Right renal pelvis (tissue), 4 donors: ENCODE data around the gene F8A1. TPM values are rescaled to one million over a fixed set of nuclear protein-coding genes. Genes with fewer than 3 reads are reported as not detected.
"Not testable (repeated sequence)": the region's sequence is repeated elsewhere in the genome, so short reads cannot be mapped to it uniquely, and the experiment has no call there.

Experiments
- DNase-seq, 4 donors: peaks; one replicate each; pipeline ENCODE4 v3.0.0-alpha.2; 2013; ENCODE audit warnings: low read depth in 4 of 4, low spot score in 3 of 4, missing footprints in 1 of 4
- polyA plus RNA-seq, 4 donors: library from polyadenylated mRNA; unstranded; fragments of 120-200 nt; gene quantifications; one replicate each; pipeline ENCODE4 v1.2.1, GENCODE V29; 2013; ENCODE audit not compliant: insufficient read length in 4 of 4

The F8A1 gene
- polyA plus RNA-seq = 10 to 100 TPM; 15.4 to 25.1 (median 19.2) TPM

DNA sequence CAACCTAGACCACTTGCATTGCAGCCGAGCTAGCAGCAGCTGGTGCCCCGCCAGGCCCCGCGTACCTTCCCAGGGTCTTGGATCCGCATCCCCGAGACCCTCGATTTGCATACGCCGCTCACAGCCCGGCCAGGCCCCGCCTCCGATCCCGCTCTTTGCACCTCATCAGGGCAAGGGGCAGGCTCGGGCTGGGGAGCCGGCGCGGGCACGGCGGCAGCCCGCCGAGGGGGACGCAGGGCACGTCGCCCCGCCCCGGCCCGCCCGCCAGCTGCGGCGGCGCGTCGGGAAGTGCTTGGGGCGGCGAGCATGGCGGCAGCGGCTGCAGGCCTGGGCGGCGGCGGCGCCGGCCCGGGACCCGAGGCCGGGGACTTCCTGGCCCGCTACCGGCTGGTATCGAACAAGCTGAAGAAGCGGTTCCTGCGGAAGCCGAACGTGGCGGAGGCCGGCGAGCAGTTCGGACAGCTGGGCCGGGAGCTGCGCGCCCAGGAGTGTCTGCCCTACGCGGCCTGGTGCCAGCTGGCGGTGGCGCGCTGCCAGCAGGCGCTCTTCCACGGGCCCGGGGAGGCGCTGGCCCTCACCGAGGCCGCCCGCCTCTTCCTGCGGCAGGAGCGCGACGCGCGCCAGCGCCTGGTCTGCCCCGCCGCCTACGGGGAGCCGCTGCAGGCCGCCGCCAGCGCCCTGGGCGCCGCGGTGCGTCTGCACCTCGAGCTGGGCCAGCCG lies at the start of gene F8A1:
F8A1 (plus strand) TSS at position 287 of the 720 bp plus-strand sequence; CDS start at position 307, 20 bp downstream.
- not testable (repeated sequence) for DNase-seq

DNA sequence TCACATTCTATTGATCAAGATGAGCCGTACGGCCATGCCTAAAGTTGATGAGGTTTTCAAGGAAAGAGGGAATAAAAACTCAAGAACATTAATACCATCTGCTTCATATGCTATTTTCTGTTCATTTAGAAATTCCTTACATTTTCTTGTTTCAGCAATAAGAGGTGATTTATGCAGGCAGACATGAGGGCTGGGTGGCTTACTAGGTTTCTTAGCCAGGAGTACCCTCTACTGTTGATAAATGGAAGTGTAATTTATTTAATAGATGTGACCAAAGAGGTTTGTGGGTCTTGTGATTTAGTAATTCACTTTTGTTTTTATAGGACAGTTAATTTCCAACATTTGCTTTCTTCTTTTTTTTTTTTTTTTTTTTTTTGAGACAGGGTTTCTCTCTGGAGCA lies 45.3 kb upstream of the F8A1 start:
- DNase-seq = peak in 1 of 4 donors; percentile 0

DNA sequence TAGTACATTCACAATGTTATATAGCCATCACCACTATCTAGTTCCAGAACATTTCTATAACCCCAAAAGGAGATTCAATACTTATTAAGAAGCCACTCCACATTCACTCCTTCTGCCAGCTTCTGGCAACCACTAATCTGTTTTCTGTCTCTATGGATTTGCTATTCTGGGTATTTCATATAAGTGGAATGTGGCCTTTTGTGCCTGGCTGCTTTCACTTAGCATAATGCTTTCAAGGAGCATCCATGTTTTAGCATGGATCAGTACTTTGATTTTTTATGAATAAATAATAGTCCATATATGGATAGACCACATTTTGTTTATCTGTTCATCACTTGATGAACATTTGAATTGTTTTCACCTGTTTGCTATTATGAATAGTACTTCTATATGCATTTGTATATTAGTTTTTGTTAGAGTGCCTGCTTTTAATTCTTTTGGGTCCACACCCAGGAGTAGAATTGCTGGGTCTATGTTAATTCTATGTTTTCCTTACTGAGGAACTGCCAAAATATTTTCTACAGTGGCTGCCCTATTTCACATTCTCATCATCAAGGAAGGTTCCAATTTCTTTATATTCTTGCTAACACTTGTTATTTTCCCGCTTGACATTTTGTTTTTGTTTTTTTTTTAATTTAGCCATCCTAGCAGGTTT lies 35.1 kb upstream of the F8A1 start:
- no peak for DNase-seq

DNA sequence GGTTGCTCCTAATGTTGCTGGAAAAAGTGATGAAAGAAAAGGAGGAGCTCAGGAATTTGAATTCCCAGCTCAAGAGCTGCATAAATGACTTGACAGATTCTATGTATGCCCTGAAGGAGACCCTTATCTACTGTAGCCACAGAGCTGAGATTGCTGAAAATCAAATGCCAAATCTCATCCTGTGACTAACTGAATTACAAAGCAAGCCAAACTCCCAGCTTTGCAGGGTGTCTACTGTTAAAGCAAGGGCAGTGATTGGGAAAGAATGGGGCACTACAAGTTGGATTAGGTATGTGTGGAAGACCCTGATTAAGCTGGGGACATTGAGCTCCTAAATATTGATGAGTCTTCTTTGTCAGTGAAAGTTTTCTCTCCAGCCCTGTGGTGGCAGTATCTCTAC lies 30.9 kb upstream of the F8A1 start:
- no peak for DNase-seq

DNA sequence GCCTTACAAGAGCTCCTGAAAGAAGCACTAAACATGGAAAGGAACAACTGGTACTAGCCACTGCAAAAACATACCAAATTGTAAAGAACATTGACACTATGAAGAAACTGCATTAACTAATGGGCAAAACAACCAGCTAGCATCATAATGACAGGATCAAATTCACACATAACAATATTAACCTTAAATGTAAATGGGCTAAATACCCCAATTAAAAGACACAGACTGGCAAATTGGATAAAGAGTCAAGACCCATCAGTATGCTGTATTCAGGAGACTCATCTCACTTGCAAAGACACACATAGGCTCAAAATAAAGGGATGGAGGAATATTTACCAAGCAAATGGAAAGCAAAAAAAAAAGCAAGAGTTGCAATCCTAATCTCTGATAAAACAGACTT lies 17.6 kb upstream of the F8A1 start:
- DNase-seq = not testable (repeated sequence)

DNA sequence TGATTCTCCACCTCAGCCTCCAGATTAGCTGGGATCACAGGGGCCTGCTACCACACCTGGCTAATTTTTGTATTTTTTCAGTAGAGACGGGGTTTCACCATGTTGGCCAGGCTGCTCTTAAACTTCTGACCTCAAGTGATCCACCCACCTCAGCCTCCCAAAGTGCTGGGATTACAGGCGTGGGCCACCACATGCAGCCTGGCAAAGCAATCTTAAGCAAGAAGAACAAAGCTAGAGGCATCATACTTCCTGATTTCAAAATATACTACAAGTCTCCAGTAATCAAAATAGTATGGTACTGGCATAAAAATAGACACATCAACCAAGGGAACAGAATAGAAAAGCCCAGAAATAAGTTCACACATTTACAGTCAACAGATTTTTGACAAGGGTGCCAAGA lies 12.8 kb upstream of the F8A1 start:
- no peak for DNase-seq

DNA sequence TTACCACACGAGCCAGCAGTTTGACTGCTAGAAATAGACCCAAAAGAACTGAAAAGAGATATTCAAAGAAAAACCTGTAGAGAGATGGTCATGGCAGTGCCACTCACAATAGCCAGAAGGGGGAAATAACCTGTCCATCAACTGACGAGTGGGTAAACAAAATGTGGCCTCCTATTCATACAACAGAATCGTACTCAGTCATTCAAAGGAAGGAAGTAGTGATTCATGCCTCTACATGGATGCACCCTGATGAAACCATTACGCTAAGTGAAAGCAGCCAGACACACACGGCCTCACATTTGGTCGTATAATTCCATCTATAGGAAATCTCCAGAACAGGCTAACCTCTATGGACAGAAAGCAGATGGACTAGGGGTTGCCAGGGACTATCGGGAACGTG lies 2.1 kb upstream of the F8A1 start:
- DNase-seq = not testable (repeated sequence)

DNA sequence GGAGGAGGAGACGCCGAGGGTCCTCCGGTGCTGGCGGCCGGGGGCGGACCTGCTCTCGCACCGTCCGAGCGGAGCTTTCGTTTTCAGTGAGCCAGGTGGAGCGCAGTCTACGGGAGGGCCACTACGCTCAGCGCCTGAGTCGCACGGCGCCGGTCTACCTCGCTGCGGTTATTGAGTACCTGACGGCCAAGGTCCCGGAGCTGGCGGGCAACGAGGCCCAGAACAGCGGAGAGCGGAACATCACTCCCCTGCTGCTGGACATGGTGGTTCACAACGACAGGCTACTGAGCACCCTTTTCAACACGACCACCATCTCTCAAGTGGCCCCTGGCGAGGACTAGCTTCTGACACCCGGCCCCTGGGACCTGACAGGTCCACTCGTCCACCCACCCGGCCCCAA lies 1.1 kb upstream of the F8A1 start:
- not testable (repeated sequence) for DNase-seq

DNA sequence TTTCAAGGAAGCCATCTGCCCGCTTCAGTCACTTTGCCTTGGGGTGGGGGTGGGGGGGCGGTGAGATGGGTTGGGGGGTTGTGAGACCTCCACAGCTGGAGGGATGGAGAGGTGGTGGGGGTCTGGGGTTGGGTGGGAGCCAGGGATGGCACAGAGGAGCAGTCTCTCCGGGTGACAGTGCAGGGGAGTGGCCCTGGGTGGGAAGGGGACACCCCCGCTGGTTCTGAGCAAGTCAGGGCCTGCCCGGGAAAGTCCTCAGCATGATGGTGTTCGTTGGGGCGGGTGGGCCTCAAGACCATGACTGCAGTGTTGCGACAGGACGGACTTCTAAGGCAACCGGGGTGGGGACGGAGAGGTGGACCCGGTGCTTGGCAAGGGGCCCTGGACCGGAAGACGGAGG lies 606 bp upstream of the F8A1 start:
- not testable (repeated sequence) for DNase-seq

DNA sequence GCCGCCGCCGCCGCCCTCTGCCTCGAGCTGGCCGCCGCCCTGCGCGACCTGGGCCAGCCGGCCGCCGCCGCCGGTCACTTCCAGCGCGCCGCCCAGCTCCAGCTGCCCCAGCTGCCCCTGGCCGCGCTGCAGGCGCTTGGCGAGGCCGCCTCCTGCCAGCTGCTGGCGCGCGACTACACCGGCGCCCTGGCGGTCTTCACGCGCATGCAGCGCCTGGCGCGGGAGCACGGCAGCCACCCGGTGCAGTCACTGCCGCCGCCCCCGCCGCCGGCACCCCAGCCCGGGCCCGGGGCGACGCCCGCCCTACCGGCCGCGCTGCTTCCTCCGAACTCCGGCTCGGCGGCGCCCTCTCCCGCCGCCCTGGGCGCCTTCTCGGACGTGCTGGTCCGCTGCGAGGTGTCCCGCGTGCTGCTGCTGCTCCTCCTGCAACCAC lies 650 bp downstream of the F8A1 start:
- not testable (repeated sequence) for DNase-seq

DNA sequence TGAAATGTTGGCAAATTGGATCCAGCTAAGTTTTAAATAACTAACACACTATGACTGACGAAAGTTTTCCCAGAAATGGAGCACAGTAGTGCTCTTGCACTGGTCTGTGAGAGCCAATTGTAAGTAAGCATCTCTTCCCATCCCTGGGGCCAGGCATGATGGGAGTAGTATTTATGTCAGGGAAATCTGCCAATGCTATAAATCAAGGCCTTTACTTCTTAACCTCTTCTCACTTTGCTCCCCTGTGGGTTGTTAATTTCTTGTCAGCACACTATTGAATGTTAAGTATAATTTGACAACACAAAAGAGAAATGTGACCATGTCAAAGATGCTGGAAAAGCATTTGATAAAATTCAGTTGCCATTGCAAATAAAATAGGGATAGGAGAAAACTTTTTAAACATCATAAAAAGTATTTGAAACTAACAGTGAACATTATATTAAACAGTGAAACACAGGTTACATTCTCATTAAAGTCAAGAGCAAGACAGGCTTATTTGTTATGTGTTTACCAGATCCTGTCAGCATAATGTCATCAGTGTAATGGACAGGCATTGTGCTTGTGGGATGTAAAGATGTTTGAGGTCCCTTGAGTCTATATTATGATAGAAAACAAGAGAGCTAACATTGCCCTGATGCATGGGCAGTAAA lies 5.0 kb downstream of the F8A1 start:
- no peak for DNase-seq

DNA sequence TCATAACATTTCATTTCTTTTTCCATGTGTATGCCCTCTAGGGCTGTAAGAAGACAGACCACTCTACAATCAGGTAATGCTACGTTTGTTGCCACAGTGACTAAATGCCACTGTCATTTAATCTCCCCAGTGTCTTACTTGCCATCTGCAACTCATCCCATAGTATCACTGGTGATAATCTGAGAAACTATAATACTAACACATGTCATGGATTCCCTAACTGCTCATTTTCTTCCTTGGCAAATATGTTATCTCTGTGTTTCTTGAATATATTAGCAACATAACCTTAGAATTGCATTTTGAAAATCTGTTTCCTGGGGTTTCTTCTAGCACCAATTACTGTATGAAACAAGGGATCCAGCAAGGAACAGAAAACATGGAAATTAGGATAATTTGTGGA lies 6.1 kb downstream of the F8A1 start:
- no peak for DNase-seq

DNA sequence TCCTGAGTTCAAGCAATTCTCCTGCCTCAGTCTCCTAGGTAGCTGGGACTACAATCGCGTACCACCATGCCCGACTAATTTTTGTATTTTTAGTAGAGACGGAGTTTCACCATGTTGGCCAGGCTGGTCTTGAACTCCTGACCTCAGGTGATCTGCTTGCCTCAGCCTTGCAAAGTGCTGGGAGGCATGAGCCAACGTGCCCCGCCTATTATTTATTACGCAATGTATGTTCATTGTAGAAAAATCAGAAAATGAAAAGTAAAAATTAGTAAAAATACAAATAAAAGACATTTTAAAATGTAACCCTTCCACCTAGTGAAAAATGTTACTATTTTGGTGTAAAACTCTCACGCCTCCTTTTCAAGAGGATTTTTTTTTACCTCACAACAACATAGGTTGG lies 14.2 kb downstream of the F8A1 start:
- DNase-seq = no peak

DNA sequence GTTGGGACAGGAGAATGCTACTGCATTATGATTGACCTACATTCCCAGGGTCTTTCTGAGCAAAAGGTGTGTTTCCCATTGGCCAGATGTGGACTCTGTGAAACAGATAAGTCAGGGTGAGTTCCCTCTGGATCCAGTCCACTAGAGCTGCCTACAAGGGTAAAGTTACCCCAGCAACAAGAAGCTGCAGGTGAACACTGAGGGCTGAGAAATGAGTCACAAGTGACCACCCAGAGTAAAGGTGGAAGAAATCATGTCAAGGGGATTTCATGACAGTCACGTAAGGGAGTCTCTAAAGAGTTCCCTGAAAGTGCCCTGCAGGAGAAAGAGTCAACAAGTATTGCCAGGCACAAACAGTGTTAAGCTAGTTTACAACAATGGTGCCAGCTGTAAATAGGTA lies 16.3 kb downstream of the F8A1 start:
- DNase-seq = no peak

DNA sequence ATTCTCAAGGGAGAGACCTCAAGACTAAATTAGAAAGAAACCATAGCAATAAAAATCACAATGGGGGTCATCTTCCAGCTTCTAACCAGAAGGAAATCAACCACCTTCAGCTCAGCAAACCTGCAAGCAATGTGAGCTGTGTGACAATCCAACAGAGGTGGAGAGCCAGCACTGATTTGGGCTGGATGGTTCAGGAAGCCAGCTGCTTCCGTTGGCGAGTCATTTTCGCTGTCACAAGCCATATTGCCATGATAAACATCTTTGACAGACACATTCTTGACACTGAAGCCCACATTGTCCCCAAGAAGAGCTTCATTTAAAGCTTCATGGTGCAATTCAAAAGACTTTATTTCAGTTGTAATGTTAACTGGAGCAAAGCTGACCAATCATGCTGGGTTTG lies 22.7 kb downstream of the F8A1 start:
- DNase-seq = no peak

DNA sequence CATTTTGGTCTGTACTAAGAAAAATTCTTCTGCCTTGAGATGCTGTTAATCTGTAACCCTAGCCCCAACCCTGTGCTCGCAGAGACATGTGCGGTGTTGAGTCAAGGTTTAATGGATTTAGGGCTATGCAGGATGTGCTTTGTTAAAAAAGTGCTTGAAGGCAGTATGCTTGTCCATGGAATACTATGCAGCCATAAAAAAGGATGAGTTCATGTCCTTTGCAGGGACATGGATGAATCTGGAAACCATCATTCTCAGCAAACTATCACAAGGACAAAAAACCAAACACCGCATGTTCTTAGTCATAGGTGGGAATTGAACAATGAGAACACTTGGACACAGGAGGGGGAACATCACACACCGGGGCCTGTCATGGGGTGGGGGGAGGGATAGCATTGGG lies 23.9 kb downstream of the F8A1 start:
- not testable (repeated sequence) for DNase-seq

DNA sequence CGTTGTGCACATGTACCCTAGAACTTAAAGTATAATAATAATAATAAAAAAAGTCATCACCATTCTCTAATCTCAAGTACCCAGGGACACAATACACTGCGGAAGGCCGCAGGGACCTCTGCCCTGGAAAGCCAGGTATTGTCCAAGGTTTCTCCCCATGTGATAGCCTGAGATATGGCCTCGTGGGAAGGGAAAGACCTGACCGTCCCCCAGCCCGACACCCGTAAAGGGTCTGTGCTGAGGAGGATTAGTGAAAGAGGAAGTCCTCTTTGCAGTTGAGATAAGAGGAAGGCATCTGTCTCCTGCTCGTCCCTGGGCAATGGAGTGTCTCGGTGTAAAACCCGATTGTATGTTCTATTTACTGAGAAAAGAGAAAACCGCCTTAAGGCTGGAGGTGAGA lies 24.4 kb downstream of the F8A1 start:
- not testable (repeated sequence) for DNase-seq

DNA sequence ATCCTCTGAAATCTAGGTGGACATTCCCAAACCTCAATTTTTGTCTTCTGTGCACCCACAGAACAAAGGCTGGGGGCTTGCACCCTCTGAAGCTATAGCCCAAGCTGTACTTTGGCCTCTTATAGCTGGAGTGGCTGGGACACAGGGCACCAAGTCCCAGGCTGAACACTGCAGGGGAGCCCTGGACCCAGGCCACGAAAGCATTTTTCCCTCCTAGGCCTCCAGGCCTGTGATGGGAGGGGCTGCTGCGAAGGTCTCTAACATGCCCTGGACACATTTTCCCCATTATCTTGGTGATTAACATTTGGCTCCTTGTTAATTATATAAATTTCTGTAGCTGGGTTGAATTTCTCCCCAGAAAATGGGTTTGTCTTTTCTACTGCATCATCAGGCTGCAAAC lies 27.9 kb downstream of the F8A1 start:
- no peak for DNase-seq

DNA sequence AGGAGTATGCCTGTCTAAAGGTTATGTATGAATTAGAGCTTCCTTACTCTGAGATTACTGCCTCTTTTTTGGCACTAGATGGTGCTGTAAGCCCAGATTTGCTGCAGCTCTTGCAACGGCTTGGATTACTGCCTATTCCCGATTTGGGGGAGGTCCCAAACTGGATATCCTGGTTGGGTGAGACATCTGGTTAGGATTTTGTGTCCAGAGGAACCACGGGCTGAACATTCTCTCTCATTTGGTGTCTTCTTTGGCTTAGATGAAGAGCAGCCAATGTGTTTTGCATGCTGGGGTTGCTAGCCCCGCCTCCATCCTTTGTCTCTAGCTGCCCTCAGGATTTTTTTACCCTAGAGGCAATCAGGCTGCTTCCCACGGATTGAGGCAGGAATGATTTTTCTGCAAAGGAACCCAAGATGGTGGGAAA lies 31.9 kb downstream of the F8A1 start:
- DNase-seq = peak; percentile 45 to 61 (median 52)

DNA sequence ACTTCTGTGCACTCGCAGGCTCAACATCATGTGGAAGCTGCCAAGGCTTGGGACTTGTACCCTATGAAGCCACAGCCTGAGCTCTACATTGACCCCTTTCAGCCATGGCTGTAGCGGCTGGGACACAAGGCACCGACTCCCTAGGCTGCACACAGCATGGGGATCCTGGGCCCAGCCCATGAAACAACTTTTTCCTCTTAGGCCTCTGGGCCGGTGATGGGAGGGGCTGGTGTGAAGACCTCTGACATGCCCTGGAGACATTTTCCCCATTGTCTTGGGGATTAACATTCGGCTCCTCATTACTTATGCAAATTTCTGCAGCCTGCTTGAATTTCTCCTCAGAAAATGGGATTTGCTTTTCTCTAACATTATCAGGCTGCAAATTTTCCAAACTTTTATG lies 38.6 kb downstream of the F8A1 start:
- DNase-seq = not testable (repeated sequence)
